C4-2B (cell line): ENCODE data around the gene CPA2.

Source experiments
- CTCF ChIP-seq: fragments of 450-650 bp; conservative IDR thresholded peaks from 2 replicates; pipeline ENCODE4 v1.5.1; 2017; ENCODE audit warnings: mild to moderate bottlenecking
- ZFX ChIP-seq: fragments of 450-650 bp; IDR thresholded peaks from 2 replicates; pipeline ENCODE4 v1.6.1; 2017

- no peak for TF ChIP-seq ZFX
- no peak for TF ChIP-seq CTCF
Measured at GRCh38 chr7:130276796-130277762, 10.4 kb downstream of the CPA2 start.
